Neuronal stem cell (in vitro differentiated cells): Measurements from ENCODE around the gene ZNF407.

ENCODE experiments used
- DNase-seq: peaks from one replicate; pipeline ENCODE4 v3.0.0-alpha.2; 2013; ENCODE audit warnings: low spot score
- H2AFZ ChIP-seq: one replicate; pipeline ENCODE4 v1.6.1; 2013; ENCODE audit warnings: mild to moderate bottlenecking, low read length, inconsistent platforms
- H2AK5ac ChIP-seq: 2 replicates; pipeline ENCODE4 v1.6.1; 2013; ENCODE audit warnings: low read depth, mild to moderate bottlenecking, inconsistent platforms, low read length, moderate library complexity, mixed read lengths
- H2BK120ac ChIP-seq: 2 replicates; pipeline ENCODE4 v1.6.1; 2013; ENCODE audit warnings: low read depth, mild to moderate bottlenecking, inconsistent platforms, low read length, moderate library complexity, mixed read lengths
- H2BK12ac ChIP-seq: one replicate; pipeline ENCODE4 v1.6.1; 2013; ENCODE audit warnings: low read length, inconsistent platforms
- H2BK15ac ChIP-seq: 2 replicates; pipeline ENCODE4 v1.6.1; 2013; ENCODE audit warnings: mild to moderate bottlenecking, low read length, inconsistent platforms, mixed read lengths
- H2BK5ac ChIP-seq: one replicate; pipeline ENCODE4 v1.6.1; 2013; ENCODE audit warnings: inconsistent platforms, mild to moderate bottlenecking, low read length, moderate library complexity
- H3K14ac ChIP-seq: one replicate; pipeline ENCODE4 v1.6.1; 2013; ENCODE audit warnings: low read length, inconsistent platforms
- H3K18ac ChIP-seq: 2 replicates; pipeline ENCODE4 v1.6.1; 2013; ENCODE audit warnings: low read length, inconsistent platforms
- H3K23ac ChIP-seq: 2 replicates; pipeline ENCODE4 v1.6.1; 2013; ENCODE audit warnings: low read depth, mild to moderate bottlenecking, mixed read lengths, low read length, inconsistent platforms; ENCODE audit not compliant: poor library complexity
- H3K27ac ChIP-seq: replicated peaks from 3 replicates; pipeline ENCODE4 v1.5.1; 2013; ENCODE audit warnings: low read length, inconsistent platforms
- H3K27me3 ChIP-seq, 3 experiments: 2 replicates each; pipeline ENCODE4 v1.6.1; 2013; ENCODE audit warnings: low read length in 3 of 3, mild to moderate bottlenecking in 2 of 3, inconsistent platforms in 1 of 3, low read depth in 1 of 3, mixed read lengths in 1 of 3, moderate library complexity in 1 of 3; ENCODE audit not compliant: control insufficient read depth in 3 of 3, insufficient read depth in 3 of 3
- H3K36me3 ChIP-seq, 2 donors: replicated peaks in 1 of 2; 2 replicates each; pipeline ENCODE4 v1.6.1; 2013; ENCODE audit warnings: low read length in 2 of 2; ENCODE audit not compliant: control insufficient read depth in 2 of 2, insufficient read depth in 2 of 2
- H3K4ac ChIP-seq: 2 replicates; pipeline ENCODE4 v1.6.1; 2013; ENCODE audit warnings: inconsistent platforms, mild to moderate bottlenecking, low read length, moderate library complexity
- H3K4me1 ChIP-seq, 2 donors: 1 replicate in 1 of 2; 2 replicates in 1 of 2; pipeline ENCODE4 v1.6.1; 2013; ENCODE audit warnings: low read length in 2 of 2, low read depth in 1 of 2; ENCODE audit not compliant: control insufficient read depth in 2 of 2, insufficient read depth in 1 of 2
- H3K4me2 ChIP-seq: one replicate; pipeline ENCODE4 v1.6.1; 2013; ENCODE audit warnings: mild to moderate bottlenecking, low read length, inconsistent platforms; ENCODE audit not compliant: insufficient read depth, poor library complexity, severe bottlenecking
- H3K4me3 ChIP-seq, 2 donors: 2 replicates each; pipeline ENCODE4 v1.5.1; 2013; ENCODE audit warnings: low read length in 2 of 2, mild to moderate bottlenecking in 2 of 2, inconsistent platforms in 1 of 2, moderate library complexity in 1 of 2
- H3K79me1 ChIP-seq: one replicate; pipeline ENCODE4 v1.6.1; 2013; ENCODE audit warnings: low read depth, mild to moderate bottlenecking, inconsistent platforms, low read length, moderate library complexity
- H3K9ac ChIP-seq: one replicate; pipeline ENCODE4 v1.6.1; 2013; ENCODE audit warnings: mild to moderate bottlenecking, low read depth, low read length, inconsistent platforms; ENCODE audit not compliant: poor library complexity
- H3K9me3 ChIP-seq, 2 donors: replicated peaks in 1 of 2; 2 replicates each; pipeline versions ENCODE3 to v1.6.1; 2013; ENCODE audit warnings: low read length in 2 of 2, mild to moderate bottlenecking in 2 of 2, inconsistent platforms in 1 of 2, low read depth in 1 of 2, mixed read lengths in 1 of 2, moderate library complexity in 1 of 2; ENCODE audit not compliant: control insufficient read depth in 2 of 2, insufficient read depth in 1 of 2
- H4K8ac ChIP-seq: one replicate; pipeline ENCODE4 v1.6.1; 2013; ENCODE audit warnings: low read depth, mild to moderate bottlenecking, inconsistent platforms, low read length, moderate library complexity
- H4K91ac ChIP-seq: one replicate; pipeline ENCODE4 v1.6.1; 2013; ENCODE audit warnings: low read length, low read depth, mild to moderate bottlenecking, inconsistent platforms; ENCODE audit not compliant: poor library complexity
- WGBS, 2 donors: extraction: QIAGEN DNeasy Blood & Tissue Kit; methylation state at CpG; one replicate each; pipeline ENCODE4 v1.1.7; 2013; ENCODE audit warnings: missing lambda C conversion rate in 2 of 2, mixed read lengths in 1 of 2; ENCODE audit not compliant: insufficient read length in 2 of 2, insufficient replicate concordance in 1 of 2; ENCODE audit errors: extremely low coverage in 2 of 2; 5-methylcytosine and 5-hydroxymethylcytosine counted together

ZNF407 gene

GRCh38 chr18:74961596-74961995 lies 363.9 kb downstream of the ZNF407 start:
- H2BK12ac ChIP-seq: no peak overlapping the region
- no peak overlapping the region for H3K18ac ChIP-seq
- H4K91ac ChIP-seq: no peak overlapping the region
- H3K4ac ChIP-seq: no peak overlapping the region
- DNase-seq: no peak
- H3K23ac ChIP-seq: no peak overlapping the region
- no peaks in the 10 kb centered on the region for H3K9me3 ChIP-seq
- H3K4me3 ChIP-seq: no peak overlapping the region
- peaks cover 0 to 1% of the 10 kb centered on the region in 2 donors for H3K36me3 ChIP-seq
- no peak overlapping the region for H2AK5ac ChIP-seq
- H3K4me1 ChIP-seq: no peaks in the 10 kb centered on the region
- no peak overlapping the region for H4K8ac ChIP-seq
- peaks cover 0 to 2% (median 0%) of the 10 kb centered on the region in 3 experiments for H3K27me3 ChIP-seq
- H3K9ac ChIP-seq: no peak overlapping the region
- no peak overlapping the region for H3K4me2 ChIP-seq
- no peak overlapping the region for H2BK120ac ChIP-seq
- H3K79me1 ChIP-seq: peaks cover 1% of the 10 kb centered on the region
- H3K14ac ChIP-seq: no peak overlapping the region
- H2AFZ ChIP-seq: no peak overlapping the region
- H2BK5ac ChIP-seq: no peak overlapping the region
- no peak overlapping the region for H2BK15ac ChIP-seq
- no CpG with 5 or more reads among the region's 6 CpGs for WGBS, 2 donors
- no peak overlapping the region for H3K27ac ChIP-seq

DNA sequence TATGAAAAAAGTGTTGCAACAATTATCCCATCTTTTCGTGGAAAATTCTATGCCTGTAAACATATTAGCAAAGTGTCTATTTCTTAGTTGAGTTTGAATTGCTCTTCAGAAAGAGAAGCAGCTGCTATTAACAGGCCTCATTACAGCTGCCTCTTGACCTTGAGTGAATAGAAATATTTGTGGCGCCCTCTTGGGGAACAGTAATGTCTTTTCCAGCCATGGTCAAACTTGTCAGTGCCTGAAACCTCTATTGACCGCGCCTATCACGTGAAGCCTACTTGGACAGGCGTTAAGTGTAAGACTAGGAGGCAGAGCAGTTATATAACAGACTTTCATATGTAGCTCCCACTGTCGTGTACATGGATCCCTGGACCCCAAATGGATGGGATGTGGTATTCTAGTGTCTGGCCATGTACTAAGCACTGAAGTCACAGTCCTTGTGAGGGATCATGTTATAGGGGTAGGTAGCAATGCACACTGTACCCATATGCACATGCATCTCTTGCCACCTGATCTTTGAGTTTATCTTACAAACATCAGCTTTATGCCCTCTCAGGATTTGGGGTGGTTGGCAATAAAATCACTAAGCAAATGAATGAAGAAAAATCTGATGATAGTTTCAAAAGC lies 366.3 kb downstream of the ZNF407 start:
- Histone ChIP-seq H3K27ac (no peak overlapping the region), H4K91ac (no peak overlapping the region)

DNA sequence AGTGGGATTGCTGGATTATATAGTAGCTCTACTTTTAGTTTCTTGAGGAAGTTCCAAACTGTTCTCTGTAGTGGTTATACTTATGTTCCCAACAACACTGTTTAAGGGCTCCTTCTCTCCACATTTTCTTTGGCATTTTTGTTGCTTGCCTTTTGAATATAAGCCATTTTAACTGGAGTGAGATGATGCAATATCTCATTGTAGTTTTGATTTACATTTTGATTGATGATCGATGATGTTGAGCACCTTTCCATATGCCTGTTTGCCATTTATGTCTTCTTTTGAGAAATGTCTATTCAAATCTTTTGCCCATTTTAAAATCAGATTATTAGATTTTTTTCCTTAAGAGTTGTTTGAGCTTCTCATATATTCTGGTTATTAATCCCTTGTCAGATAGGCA lies 368.0 kb downstream of the ZNF407 start:
- H3K36me3 ChIP-seq: peaks cover 0 to 1% of the 10 kb centered on the region in 2 donors
- H2BK120ac ChIP-seq: no peak overlapping the region
- H3K4ac ChIP-seq: no peak overlapping the region
- H4K91ac ChIP-seq: no peak overlapping the region
- no peak overlapping the region for H3K27ac ChIP-seq
- H3K4me3 ChIP-seq: no peak overlapping the region
- DNase-seq: no peak
- no peak overlapping the region for H2BK5ac ChIP-seq
- no peak overlapping the region for H2AK5ac ChIP-seq
- no peaks in the 10 kb centered on the region for H3K27me3 ChIP-seq
- H2AFZ ChIP-seq: no peak overlapping the region
- H3K18ac ChIP-seq: no peak overlapping the region
- peaks cover 1% of the 10 kb centered on the region for H3K79me1 ChIP-seq
- no peak overlapping the region for H3K23ac ChIP-seq
- no peak overlapping the region for H2BK12ac ChIP-seq
- no peak overlapping the region for H4K8ac ChIP-seq
- no CpG with 5 or more reads among the region's 1 CpG for WGBS, 2 donors
- H3K14ac ChIP-seq: no peak overlapping the region
- no peak overlapping the region for H2BK15ac ChIP-seq
- no peak overlapping the region for H3K9ac ChIP-seq
- H3K9me3 ChIP-seq: no peaks in the 10 kb centered on the region
- no peak overlapping the region for H3K4me2 ChIP-seq
- peaks cover 0 to 2% of the 10 kb centered on the region in 2 donors for H3K4me1 ChIP-seq

More for the DNA sequence above, 366.3 kb downstream of the ZNF407 start:
- Histone ChIP-seq H3K4me2 (no peak overlapping the region), H2BK120ac (no peak overlapping the region), H3K9ac (no peak overlapping the region), H3K36me3 (peaks cover 0 to 1% of the 10 kb centered on the region in 2 donors), H3K4ac (no peak overlapping the region), H3K79me1 (peaks cover 1% of the 10 kb centered on the region), H3K9me3 (no peaks in the 10 kb centered on the region), H2BK15ac (no peak overlapping the region), H4K8ac (no peak overlapping the region), H2BK12ac (no peak overlapping the region), H3K4me1 (no peaks in the 10 kb centered on the region), H3K14ac (no peak overlapping the region), H2AFZ (no peak overlapping the region), H3K23ac (no peak overlapping the region), H3K4me3 (no peak overlapping the region), H2AK5ac (no peak overlapping the region), H3K18ac (no peak overlapping the region), H3K27me3 (no peaks in the 10 kb centered on the region), H2BK5ac (no peak overlapping the region)
- WGBS, 2 donors: no CpG with 5 or more reads among the region's 7 CpGs
- DNase-seq: no peak

- H2BK12ac ChIP-seq: no peak overlapping the region
- no peak overlapping the region for H3K4me2 ChIP-seq
- H3K36me3 ChIP-seq: peaks cover 0 to 1% of the 10 kb centered on the region in 2 donors
- H2AFZ ChIP-seq: no peak overlapping the region
- H3K79me1 ChIP-seq: no peaks in the 10 kb centered on the region
- H3K14ac ChIP-seq: no peak overlapping the region
- no peak overlapping the region for H3K27ac ChIP-seq
- H3K4me1 ChIP-seq: peaks cover 0 to 2% of the 10 kb centered on the region in 2 donors
- H3K9me3 ChIP-seq: no peaks in the 10 kb centered on the region
- no peak overlapping the region for H3K18ac ChIP-seq
- no peaks in the 10 kb centered on the region for H3K27me3 ChIP-seq
- H3K9ac ChIP-seq: no peak overlapping the region
- no peak overlapping the region for H4K8ac ChIP-seq
- no peak overlapping the region for H3K23ac ChIP-seq
- no peak overlapping the region for H3K4ac ChIP-seq
- no peak overlapping the region for H3K4me3 ChIP-seq
- H2AK5ac ChIP-seq: no peak overlapping the region
- no peak overlapping the region for H2BK120ac ChIP-seq
- no peak overlapping the region for H4K91ac ChIP-seq
- WGBS, 2 donors: no CpG with 5 or more reads among the region's 3 CpGs
- no peak overlapping the region for H2BK15ac ChIP-seq
- DNase-seq: no peak
- no peak overlapping the region for H2BK5ac ChIP-seq
Measured at GRCh38 chr18:74967438-74967837, 369.8 kb downstream of the ZNF407 start.
